ENCODE data around the gene XPO1.
"Not testable (repeated sequence)": the region's sequence is repeated elsewhere in the genome, so short reads cannot be mapped to it uniquely, and the experiment has no call there.

Gene XPO1

GRCh38 chr2:61470122-61470951 is 67.8 kb downstream of the XPO1 start:
- in situ Hi-C loops (cut with MboI; ENCODE audit: low sequenced_read_pairs) = no loop called here
- H3K4me1 ChIP-seq = peaks cover 9% of the 10 kb centered on the region
- DNase-seq (ENCODE audit: low spot score in 2 of 2) = peak; percentile 81 to 96
- peak overlapping the region; percentile 54 for H3K4me3 ChIP-seq
- peaks cover 21% of the 10 kb centered on the region for H3K36me3 ChIP-seq (replicated peaks)
- no peaks in the 10 kb centered on the region for H3K9me3 ChIP-seq
- H3K27me3 ChIP-seq (ENCODE audit: low read depth) = no peaks in the 10 kb centered on the region

- Histone ChIP-seq H3K4me3 (peak overlapping the region; percentile 54), H3K9me3 (no peaks in the 10 kb centered on the region), H3K4me1 (peaks cover 16% of the 10 kb centered on the region), H3K27me3 (ENCODE audit: low read depth) (no peaks in the 10 kb centered on the region), H3K36me3 (replicated peaks) (peaks cover 21% of the 10 kb centered on the region)
- DNase-seq (ENCODE audit: low spot score in 2 of 2) = peak in 1 of 2 experiments; percentile 55
- in situ Hi-C loops (cut with MboI; ENCODE audit: low sequenced_read_pairs) = no loop called here
Measured at GRCh38 chr2:61469424-61470121, 68.6 kb downstream of the XPO1 start.

GRCh38 chr2:61468231-61468630 is 69.9 kb downstream of the XPO1 start:
- H3K27me3 ChIP-seq (ENCODE audit: low read depth); H3K9me3 ChIP-seq; H3K4me3 ChIP-seq; DNase-seq (ENCODE audit: low spot score in 2 of 2); in situ Hi-C loops (cut with MboI; ENCODE audit: low sequenced_read_pairs): not testable (repeated sequence)
- H3K4me1 ChIP-seq = peaks cover 26% of the 10 kb centered on the region
- H3K36me3 ChIP-seq (replicated peaks) = peaks cover 21% of the 10 kb centered on the region

- Histone ChIP-seq H3K27me3 (ENCODE audit: low read depth) (no peaks in the 10 kb centered on the region), H3K4me3 (no peak overlapping the region), H3K9me3 (no peaks in the 10 kb centered on the region), H3K36me3 (replicated peaks) (peaks cover 16% of the 10 kb centered on the region), H3K4me1 (peaks cover 27% of the 10 kb centered on the region)
- DNase-seq (ENCODE audit: low spot score in 2 of 2) = no peak
- in situ Hi-C loops (cut with MboI; ENCODE audit: low sequenced_read_pairs) = no loop called here
Measured at GRCh38 chr2:61465045-61465444, 73.1 kb downstream of the XPO1 start.

DNA sequence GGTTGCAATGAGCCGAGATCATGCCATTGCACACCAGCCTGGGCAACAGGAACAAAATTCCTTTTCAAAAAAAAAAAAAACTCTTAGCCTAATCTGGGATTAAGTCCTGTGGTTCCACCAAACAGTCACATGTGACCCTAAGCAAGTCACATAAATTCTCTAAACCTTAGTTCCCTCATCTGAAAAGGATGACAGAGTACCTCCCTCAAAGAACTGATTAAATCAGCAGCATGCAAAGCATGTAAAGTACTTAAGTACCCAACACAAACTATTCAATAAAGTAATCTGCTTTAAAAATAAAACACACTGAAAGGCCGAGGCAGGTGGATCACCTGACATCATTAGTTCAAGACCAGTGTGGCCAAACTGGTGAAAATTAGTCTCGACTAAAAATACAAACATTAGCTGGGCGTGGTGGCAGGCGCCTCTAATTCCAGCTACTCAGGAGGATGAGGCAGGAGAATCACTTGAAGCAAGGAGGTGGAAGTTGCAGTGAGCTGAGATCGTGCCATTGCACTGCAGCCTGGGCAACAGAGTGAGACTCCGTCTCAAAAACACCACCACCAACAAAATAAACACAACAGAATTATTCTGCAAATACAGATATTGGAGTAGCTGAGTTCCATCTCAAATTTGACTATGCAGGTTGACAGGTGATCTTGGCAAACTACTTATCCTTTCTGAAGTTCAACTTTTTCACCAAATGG is 74.2 kb downstream of the XPO1 start:
- in situ Hi-C loops (cut with MboI; ENCODE audit: low sequenced_read_pairs) = no loop called here
- Histone ChIP-seq H3K4me1 (peaks cover 27% of the 10 kb centered on the region), H3K36me3 (replicated peaks) (peaks cover 16% of the 10 kb centered on the region), H3K27me3 (ENCODE audit: low read depth) (no peaks in the 10 kb centered on the region), H3K4me3 (no peak overlapping the region), H3K9me3 (no peaks in the 10 kb centered on the region)
- DNase-seq (ENCODE audit: low spot score in 2 of 2) = peak; percentile 58 to 95

- Histone ChIP-seq H3K36me3 (replicated peaks) (no peaks in the 10 kb centered on the region), H3K4me1 (peaks cover 20% of the 10 kb centered on the region), H3K9me3 (no peaks in the 10 kb centered on the region), H3K4me3 (no peak overlapping the region), H3K27me3 (ENCODE audit: low read depth) (no peaks in the 10 kb centered on the region)
- no peak for DNase-seq (ENCODE audit: low spot score in 2 of 2)
- in situ Hi-C loops (cut with MboI; ENCODE audit: low sequenced_read_pairs) = no loop called here
Measured at GRCh38 chr2:61461404-61461803, 76.8 kb downstream of the XPO1 start.

DNA sequence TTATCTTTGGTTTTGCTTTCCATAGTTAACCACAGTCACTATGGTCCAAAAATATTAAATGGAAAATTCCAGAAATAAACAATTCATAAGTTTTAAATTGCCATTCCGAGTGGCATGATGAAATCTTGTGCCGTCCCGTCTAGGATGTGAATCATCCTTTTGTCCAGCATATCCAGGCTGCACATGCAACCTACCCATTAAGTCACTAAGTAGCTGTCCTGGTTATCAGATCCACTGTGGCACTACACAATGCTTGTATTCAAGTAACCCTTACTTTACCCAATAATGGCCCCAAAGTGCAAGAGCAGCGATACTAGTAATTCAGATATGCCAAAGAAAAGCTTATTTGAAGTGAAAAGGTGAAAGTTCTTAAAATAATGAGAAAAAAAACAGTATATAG is 78.0 kb downstream of the XPO1 start:
- no peaks in the 10 kb centered on the region for H3K9me3 ChIP-seq
- H3K4me1 ChIP-seq = peaks cover 17% of the 10 kb centered on the region
- H3K27me3 ChIP-seq (ENCODE audit: low read depth) = no peaks in the 10 kb centered on the region
- no peaks in the 10 kb centered on the region for H3K36me3 ChIP-seq (replicated peaks)
- in situ Hi-C loops (cut with MboI; ENCODE audit: low sequenced_read_pairs) = no loop called here
- no peak for DNase-seq (ENCODE audit: low spot score in 2 of 2)
- H3K4me3 ChIP-seq = no peak overlapping the region

DNA sequence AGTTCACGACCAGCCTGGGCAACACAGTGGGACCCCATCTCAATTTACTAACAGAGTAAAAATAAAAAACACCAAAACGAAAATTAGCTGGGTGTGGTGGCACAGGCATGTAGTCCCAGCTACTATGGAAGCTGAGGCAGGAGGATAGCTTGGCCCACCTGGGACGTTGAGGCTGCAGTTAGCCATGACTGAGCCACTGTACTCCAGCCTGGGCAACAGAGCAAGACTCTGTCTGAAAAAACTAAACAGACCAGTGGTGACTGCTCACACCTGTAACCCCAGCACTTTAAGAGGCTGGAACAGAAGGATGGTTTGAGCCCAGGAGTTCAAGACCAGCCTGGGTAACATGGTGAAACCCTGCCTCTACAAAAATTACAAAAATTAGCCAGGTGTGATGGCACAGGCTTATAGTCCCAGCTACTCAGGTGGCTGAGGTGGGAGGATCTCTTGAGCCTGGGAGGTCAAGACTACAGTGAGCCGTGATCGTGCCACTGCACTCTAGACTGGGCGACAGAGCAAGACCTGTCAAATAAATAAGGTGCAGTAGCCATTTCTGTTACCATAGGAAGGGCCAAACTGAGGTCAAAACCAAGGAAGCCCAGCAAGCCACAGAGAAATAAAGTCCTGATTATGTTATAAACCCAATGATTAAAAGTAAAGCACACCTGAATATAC is 81.3 kb downstream of the XPO1 start:
- H3K4me1 ChIP-seq = no peaks in the 10 kb centered on the region; the same call in 1 of the 2 replicates
- H3K27me3 ChIP-seq (ENCODE audit: low read depth) = no peaks in the 10 kb centered on the region
- H3K9me3 ChIP-seq = no peaks in the 10 kb centered on the region
- no peak overlapping the region for H3K4me3 ChIP-seq
- in situ Hi-C loops (cut with MboI; ENCODE audit: low sequenced_read_pairs) = no loop called here
- no peaks in the 10 kb centered on the region for H3K36me3 ChIP-seq (replicated peaks)
- DNase-seq (ENCODE audit: low spot score in 2 of 2) = no peak

- Histone ChIP-seq H3K4me1 (no peaks in the 10 kb centered on the region; the same call in 1 of the 2 replicates), H3K27me3 (ENCODE audit: low read depth) (no peaks in the 10 kb centered on the region)
- in situ Hi-C loops (cut with MboI; ENCODE audit: low sequenced_read_pairs) = no loop called here
Measured at GRCh38 chr2:61456070-61456745, 81.9 kb downstream of the XPO1 start.

GRCh38 chr2:61454972-61455371 is 83.2 kb downstream of the XPO1 start:
- H3K4me3 ChIP-seq; in situ Hi-C loops (cut with MboI; ENCODE audit: low sequenced_read_pairs); H3K27me3 ChIP-seq (ENCODE audit: low read depth); DNase-seq (ENCODE audit: low spot score in 2 of 2); H3K36me3 ChIP-seq (replicated peaks); H3K9me3 ChIP-seq; H3K4me1 ChIP-seq: not testable (repeated sequence)

More at GRCh38 chr2:61456070-61456745, 81.9 kb downstream of the XPO1 start:
- no peaks in the 10 kb centered on the region for H3K36me3 ChIP-seq (replicated peaks)
- no peaks in the 10 kb centered on the region for H3K9me3 ChIP-seq
- DNase-seq (ENCODE audit: low spot score in 2 of 2) = no peak
- no peak overlapping the region for H3K4me3 ChIP-seq

DNA sequence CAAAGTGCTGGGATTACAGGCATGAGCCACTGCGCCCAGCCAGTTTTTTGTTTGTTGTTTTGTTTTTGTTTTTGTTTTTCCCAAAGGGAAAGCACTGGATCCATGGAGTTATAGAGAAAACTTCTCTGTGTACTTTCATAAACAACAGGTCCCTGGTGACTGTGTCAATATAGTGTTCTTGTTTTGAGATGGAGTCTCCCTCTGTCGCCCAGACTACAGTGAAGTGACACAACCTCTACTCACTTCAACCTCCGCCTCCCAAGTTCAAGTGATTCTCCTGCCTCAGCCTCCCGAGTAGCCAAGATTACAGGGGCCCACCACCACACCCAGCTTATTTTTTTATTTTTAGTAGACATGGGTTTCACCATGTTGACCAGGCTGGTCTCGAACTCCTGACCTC is 83.8 kb downstream of the XPO1 start:
- Histone ChIP-seq H3K9me3 (no peaks in the 10 kb centered on the region), H3K4me3 (no peak overlapping the region), H3K4me1 (no peaks in the 10 kb centered on the region; the same call in 1 of the 2 replicates), H3K27me3 (ENCODE audit: low read depth) (no peaks in the 10 kb centered on the region), H3K36me3 (replicated peaks) (no peaks in the 10 kb centered on the region)
- DNase-seq (ENCODE audit: low spot score in 2 of 2) = no peak
- in situ Hi-C loops (cut with MboI; ENCODE audit: low sequenced_read_pairs) = no loop called here

- no peaks in the 10 kb centered on the region for H3K36me3 ChIP-seq (replicated peaks)
- no peak for DNase-seq (ENCODE audit: low spot score in 2 of 2)
- H3K4me1 ChIP-seq = no peaks in the 10 kb centered on the region; the same call in 1 of the 2 replicates
- H3K27me3 ChIP-seq (ENCODE audit: low read depth) = no peaks in the 10 kb centered on the region
- H3K4me3 ChIP-seq = no peak overlapping the region
- in situ Hi-C loops (cut with MboI; ENCODE audit: low sequenced_read_pairs) = no loop called here
- no peaks in the 10 kb centered on the region for H3K9me3 ChIP-seq
Measured at GRCh38 chr2:61452392-61452791, 85.8 kb downstream of the XPO1 start.

GRCh38 chr2:61451178-61451577 is 87.0 kb downstream of the XPO1 start:
- no peaks in the 10 kb centered on the region; the same call in 1 of the 2 replicates for H3K4me1 ChIP-seq
- H3K27me3 ChIP-seq (ENCODE audit: low read depth) = no peaks in the 10 kb centered on the region
- H3K36me3 ChIP-seq (replicated peaks) = no peaks in the 10 kb centered on the region
- H3K4me3 ChIP-seq = no peak overlapping the region
- no peaks in the 10 kb centered on the region for H3K9me3 ChIP-seq
- no peak for DNase-seq (ENCODE audit: low spot score in 2 of 2)
- in situ Hi-C loops (cut with MboI; ENCODE audit: low sequenced_read_pairs) = no loop called here

Measured in HAP-1 (cell line).